ENCODE results near the gene CAMK2B.

GRCh38 chr7:44335184-44335583, 9.8 kb upstream of the CAMK2B start:
- no peak for TF ChIP-seq SMC3 (IDR thresholded peaks at IDR 0.05)
- TF ChIP-seq, protein P1, sequence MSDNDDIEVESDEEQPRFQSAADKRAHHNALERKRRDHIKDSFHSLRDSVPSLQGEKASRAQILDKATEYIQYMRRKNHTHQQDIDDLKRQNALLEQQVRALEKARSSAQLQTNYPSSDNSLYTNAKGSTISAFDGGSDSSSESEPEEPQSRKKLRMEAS (IDR thresholded peaks at IDR 0.05), result no peak
